Activated naive CD4-positive, alpha-beta T cell treated with anti-CD3 and anti-CD28 coated beads, Interleukin-2, amount 50 U/mL, for 16 hours (primary cell): ENCODE results near the gene MERTK.
"Not testable (repeated sequence)": the region's sequence is repeated elsewhere in the genome, so short reads cannot be mapped to it uniquely, and the experiment has no call there.

ENCODE experiments used
- DNase-seq: peaks from one replicate; pipeline ENCODE4 v3.0.0-alpha.2; 2020

The MERTK gene

GRCh38 chr2:111946294-111947114 is 48.1 kb downstream of the MERTK start:
- no peak for DNase-seq

- DNase-seq = no peak
Observed at GRCh38 chr2:111947219-111947618, 48.8 kb downstream of the MERTK start.

GRCh38 chr2:111948832-111949231 is 50.4 kb downstream of the MERTK start:
- no peak for DNase-seq

GRCh38 chr2:111950236-111950635 is 51.8 kb downstream of the MERTK start:
- DNase-seq = no peak

GRCh38 chr2:111951486-111951885 is 53.1 kb downstream of the MERTK start:
- no peak for DNase-seq

- DNase-seq = no peak
Observed at GRCh38 chr2:111952871-111953452, 54.6 kb downstream of the MERTK start.

- no peak for DNase-seq
Observed at GRCh38 chr2:111954602-111955332, 56.4 kb downstream of the MERTK start.

- no peak for DNase-seq
Observed at GRCh38 chr2:111957872-111958354, 59.5 kb downstream of the MERTK start.

GRCh38 chr2:111958901-111959300 is 60.5 kb downstream of the MERTK start:
- DNase-seq = no peak

GRCh38 chr2:111961663-111962062 is 63.3 kb downstream of the MERTK start:
- no peak for DNase-seq

- not testable (repeated sequence) for DNase-seq
Observed at GRCh38 chr2:111963086-111963485, 64.7 kb downstream of the MERTK start.

- DNase-seq = not testable (repeated sequence)
Observed at GRCh38 chr2:111963508-111963907, 65.1 kb downstream of the MERTK start.

- no peak for DNase-seq
Observed at GRCh38 chr2:111965062-111965461, 66.7 kb downstream of the MERTK start.

GRCh38 chr2:111966241-111966640 is 67.8 kb downstream of the MERTK start:
- DNase-seq = no peak

- no peak for DNase-seq
Observed at GRCh38 chr2:111967018-111967417, 68.6 kb downstream of the MERTK start.

- no peak for DNase-seq
Observed at GRCh38 chr2:111970453-111970852, 72.0 kb downstream of the MERTK start.

- no peak for DNase-seq
Observed at GRCh38 chr2:111972955-111973565, 74.7 kb downstream of the MERTK start.

GRCh38 chr2:111973701-111974100 is 75.3 kb downstream of the MERTK start:
- no peak for DNase-seq

GRCh38 chr2:111975053-111975552 is 76.7 kb downstream of the MERTK start:
- no peak for DNase-seq

- no peak for DNase-seq
Observed at GRCh38 chr2:111975819-111976218, 77.4 kb downstream of the MERTK start.

- DNase-seq = no peak
Observed at GRCh38 chr2:111977240-111977639, 78.8 kb downstream of the MERTK start.

GRCh38 chr2:111978452-111979170 is 80.2 kb downstream of the MERTK start:
- DNase-seq = no peak
